ENCODE data around the gene MZT1.
"Not testable (repeated sequence)": the region's sequence is repeated elsewhere in the genome, so short reads cannot be mapped to it uniquely, and the experiment has no call there.

Gene MZT1, protein sequence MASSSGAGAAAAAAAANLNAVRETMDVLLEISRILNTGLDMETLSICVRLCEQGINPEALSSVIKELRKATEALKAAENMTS

DNA sequence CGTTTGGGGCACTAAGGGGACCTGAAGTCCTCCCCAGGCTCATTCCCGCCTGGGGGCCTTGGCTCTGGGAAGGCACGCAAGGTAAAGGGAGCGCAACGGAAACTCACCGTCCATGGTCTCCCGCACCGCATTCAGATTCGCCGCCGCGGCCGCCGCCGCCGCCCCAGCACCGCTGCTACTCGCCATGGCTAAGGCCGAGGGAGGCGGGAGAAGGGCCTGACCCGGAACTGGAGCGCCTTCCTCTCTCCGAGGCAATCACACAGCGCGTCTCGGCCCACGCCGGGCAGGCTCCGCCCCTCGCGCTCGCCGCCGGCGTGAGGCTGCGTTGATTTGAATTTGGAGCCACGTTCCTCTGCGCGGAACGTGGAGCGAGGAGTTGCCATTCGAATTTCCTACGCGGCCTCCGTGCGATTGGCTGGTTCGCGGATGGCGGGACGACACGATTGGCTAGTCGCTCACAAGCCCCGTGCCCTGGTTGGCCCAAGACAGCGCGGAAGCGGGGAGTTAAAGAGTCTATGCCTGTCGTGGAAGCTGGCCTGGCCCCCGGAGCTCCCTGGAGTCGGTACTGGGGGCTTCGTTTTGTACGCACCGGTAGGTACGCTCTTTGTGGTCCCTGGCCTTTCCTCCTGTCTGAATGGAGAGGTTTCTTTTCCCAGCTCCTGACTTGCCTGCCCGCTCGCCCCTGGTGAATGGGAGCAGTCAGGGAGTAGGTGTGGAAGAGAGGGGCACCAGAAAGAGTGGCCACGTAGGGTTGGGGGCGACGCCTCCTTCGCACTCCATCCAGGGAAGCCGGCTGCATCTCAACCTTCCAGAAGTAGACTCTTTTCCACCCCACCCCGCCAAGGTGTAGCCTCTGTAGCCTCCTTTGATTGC is at the start of gene MZT1, which contains the start of gene BORA:
TSS of gene MZT1 (minus strand) at position 213 of the 873 bp plus-strand sequence. CDS start at position 186, 27 bp downstream.
TSS of gene BORA (plus strand) at position 507 of the 873 bp plus-strand sequence. CDS start 1,018 bp downstream, outside the sequence.
- DNase-seq (ENCODE audit: low read depth in 1 of 2, low spot score in 1 of 2): peak; percentile 88 to 92

DNA sequence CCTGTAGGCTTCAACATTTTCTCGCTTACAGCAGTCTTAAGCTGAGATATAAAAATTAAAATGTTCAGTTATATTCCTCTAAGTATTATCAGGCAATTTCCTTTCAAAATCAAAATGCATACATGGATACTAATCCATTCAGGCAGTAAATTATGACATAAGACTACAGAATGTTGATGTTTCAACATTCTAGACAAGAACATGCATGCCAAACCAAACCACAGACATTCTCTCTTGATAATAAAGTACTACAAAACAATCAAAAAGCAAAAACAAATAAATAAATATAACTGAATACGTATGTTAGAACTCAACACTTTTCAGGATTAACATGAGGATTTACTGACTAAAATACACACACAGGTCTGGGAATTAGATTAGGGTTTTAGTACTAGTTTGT is 46.6 kb upstream of the MZT1 start:
- DNase-seq (ENCODE audit: low read depth in 1 of 2, low spot score in 1 of 2): no peak

DNA sequence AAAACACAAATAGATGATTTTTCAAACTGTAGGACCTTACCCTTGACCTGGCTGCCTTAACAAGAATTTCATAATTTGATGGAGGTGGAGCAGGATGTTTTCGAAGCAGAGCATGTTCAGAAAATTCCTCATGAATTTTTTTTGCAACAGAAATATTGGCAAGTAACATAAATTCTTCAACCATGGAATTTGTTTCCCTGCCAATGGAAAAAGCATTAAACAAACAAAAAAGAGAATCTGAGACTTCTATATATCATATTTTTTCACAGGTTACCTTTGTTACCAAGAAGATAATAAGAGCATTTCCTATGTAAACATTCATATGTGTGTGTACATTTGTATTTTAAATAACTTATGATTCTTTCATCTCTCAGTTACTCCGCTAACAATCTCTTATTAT is 36.0 kb upstream of the MZT1 start:
- no peak for DNase-seq (ENCODE audit: low read depth in 1 of 2, low spot score in 1 of 2)

DNA sequence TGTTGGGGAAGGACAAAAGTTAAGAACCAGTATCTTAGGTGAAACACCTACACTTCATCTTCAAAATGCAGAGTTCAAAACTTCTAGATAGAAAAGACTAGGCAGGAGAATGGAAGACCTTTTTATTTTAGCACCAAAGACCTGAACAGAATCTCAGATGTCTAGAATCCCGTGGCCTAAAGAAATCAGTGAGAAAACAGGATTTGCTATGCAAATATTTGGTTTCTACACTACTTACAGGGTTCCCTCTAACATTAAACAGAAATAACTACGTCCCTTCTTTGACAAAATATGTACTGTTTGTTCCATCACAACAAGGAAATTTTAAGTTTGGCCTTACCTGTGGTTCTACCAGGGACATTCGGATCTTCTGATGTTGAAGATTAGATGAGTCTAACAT is 32.8 kb upstream of the MZT1 start:
- DNase-seq (ENCODE audit: low read depth in 1 of 2, low spot score in 1 of 2): no peak

DNA sequence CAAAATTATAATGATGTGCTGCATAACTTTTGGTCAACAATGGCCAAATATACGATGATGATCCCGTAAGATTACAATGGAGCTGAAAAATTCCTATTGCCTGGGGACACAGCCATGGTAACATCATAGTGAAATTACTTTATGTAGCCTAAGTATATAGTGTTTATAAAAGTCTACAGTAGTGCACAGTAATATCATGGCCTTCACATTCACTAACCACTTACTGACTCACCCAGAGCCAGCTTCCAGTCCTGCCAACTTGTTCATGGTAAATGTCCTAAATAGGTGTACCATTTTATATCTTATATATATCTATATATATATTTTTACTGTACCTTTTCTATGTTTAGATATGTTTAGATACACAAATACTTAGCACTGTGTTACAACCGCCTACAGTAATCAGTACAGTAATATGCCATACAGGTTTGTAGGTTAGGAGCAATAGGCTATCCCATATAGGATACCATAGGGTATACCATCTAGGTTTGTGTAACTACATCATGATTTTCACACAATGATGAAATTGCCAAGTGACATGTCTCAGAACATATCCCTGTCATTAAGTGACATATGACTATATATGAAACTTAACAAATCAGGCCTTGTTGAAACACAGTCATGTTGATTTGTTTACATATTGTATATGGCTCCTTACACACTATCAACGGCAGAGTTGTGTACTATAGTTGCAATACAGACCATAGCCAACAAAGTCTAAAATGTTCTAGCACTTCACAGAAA is 30.5 kb upstream of the MZT1 start:
- DNase-seq (ENCODE audit: low read depth in 1 of 2, low spot score in 1 of 2): no peak

DNA sequence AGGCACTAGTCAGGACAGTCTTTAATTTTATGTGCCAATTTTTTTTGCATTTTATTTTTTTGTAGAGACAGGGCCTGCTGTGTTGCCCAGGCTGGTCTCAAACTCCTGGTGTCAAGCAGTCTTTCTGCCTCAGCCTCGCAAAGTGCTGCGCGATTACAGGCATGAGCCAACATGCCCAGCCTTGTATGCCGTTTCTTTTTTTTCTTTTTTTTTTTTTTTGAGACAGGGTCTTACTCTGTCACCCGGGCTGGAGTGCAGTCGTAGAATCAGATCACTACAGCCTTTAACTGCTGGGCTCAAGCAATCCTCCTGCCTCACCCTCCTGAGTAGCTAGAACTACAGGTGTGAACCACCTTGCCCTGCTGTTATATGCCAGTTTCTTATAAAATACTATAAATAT is 26.7 kb upstream of the MZT1 start:
- DNase-seq (ENCODE audit: low read depth in 1 of 2, low spot score in 1 of 2): no peak

DNA sequence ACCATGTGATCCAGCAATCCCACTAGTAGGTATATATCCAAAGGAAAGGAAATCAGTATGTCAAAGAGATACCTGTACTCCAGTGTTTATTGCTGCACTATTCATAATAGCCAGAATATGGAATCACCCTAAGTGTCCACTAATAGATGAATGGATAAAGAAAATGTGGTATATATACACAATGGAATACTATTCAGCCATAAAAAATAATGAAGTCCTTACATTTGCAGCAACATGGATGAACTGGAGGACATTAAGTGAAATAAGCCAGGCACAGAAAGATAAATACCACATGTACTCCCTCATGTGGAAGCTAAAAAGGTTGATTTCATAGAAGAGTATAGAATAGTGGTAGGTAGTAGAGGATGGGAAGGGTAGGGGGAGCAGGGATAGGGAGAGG is 23.8 kb upstream of the MZT1 start:
- DNase-seq (ENCODE audit: low read depth in 1 of 2, low spot score in 1 of 2): no peak

DNA sequence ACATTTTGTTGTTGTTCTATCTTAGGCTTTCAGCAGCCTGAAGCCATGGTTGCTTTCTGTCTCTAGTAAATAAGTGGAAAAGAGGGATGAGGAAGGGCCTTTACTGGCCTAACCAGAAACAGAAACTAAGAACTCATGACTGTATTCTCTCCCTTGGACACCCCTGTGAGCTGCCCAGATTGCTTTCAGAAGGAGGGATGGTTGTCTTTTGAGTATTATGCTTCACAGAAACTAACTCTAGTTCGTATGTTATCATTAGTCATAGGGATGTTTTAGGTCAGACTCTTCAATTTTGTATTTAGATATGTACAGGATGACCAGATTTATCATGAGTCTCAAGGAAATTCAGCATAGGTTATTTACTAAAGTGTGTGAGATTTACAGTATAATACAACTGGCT is 17.8 kb upstream of the MZT1 start:
- no peak for DNase-seq (ENCODE audit: low read depth in 1 of 2, low spot score in 1 of 2)

DNA sequence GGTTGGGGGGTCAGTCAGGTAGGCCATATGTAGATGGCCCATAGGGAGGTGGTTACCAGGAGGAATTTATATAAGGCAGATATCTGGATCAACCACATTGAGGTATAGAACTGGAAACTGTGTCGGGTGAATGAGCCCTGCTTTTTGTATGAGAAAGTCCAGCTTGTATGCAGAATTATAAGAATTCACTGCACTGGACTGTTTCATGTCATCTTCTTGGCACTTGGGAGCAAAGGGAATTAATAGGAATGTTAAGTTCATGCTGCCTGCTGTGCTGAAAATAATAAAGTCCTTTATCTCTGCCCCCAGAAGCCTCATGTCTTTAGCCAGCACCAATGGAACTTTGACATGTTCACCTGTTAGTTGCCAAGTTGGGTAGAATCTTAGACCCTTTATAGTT is 12.6 kb upstream of the MZT1 start:
- no peak for DNase-seq (ENCODE audit: low read depth in 1 of 2, low spot score in 1 of 2)

DNA sequence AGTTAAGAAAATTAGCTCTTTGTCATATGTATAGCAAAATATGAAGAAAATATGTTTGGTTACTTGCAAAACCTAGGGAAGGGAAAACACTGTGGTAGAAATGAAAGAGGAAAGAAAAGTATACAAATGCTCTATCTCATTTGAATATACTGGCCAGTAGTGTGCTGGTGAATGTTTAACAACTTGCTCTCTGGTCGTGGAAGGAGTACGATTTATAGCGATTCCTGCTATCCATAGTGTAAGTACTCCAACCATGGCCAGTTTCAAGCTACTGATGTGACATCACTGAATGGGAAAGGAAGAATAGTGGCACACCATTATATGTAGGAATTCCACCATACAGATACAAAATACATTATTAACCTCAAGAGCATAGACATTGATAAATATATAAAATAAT is 9.6 kb upstream of the MZT1 start:
- no peak for DNase-seq (ENCODE audit: low read depth in 1 of 2, low spot score in 1 of 2)

DNA sequence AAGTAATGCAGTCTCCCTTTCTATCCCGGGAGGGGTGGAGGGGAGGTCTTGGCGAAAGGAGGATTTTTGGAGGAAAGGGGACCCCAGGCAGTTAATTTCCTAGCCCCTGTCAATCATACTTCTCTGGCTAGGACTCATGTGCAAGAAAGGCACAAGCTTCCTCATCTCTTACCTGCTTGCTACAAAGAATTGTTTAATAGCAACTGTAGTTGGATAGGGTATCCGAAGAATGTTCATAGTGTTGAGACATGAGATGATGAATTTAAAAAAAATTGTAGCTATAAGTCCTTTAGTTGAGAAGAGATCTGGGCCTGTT is 819 bp upstream of the MZT1 start:
- DNase-seq (ENCODE audit: low read depth in 1 of 2, low spot score in 1 of 2): no peak

DNA sequence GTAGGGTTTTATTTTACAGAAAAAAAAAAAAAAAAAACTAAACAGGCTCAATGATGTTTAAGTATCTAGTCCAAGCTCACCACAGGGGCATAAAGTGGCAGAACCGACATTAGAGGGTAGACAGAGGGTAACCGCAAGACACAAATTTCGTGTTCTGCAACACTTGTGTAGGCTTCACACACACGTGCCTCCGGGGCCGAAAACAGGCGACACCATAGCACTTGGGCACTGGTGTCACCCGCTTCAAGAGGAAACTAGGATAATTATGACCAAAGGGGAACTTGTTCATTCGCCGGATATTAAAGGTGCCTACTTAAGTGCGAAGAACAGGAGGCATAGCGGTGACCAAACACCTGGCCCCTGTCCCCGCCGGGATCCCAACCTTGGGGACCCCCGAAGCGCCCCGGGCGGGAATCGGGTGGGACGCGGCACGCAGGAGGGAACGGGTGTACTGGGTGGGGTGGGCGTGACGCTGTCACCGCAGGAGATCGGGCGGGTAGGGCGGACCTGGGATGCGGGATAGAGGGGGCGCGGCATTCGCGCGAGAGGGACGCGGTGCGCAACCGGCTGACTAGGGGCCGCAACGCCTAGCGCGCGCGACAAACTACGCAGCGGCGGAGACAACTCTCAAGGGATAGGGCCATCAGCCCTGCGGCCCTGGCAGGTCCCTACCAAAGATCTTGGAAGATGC is 558 bp downstream of the MZT1 start:
- DNase-seq (ENCODE audit: low read depth in 1 of 2, low spot score in 1 of 2): peak; percentile 8 to 10

DNA sequence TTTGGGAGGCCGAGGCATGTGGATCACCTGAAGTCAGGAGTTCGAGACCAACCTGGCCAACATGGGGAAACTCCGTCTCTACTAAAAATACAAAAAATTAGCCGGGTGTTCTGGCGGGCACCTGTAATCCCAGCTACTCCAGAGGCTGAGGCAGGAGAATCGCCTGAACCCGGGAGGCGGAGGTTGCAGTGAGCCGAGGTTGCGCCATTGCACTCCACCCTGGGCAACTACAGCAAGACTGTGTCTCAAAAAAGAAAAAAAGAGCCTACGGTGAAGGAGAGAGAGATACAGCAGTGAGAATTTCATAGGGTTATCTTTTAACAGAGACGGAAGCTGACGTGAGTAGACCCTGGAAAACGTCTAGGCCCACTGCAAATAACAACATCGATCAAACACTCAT is 1.2 kb downstream of the MZT1 start:
- DNase-seq (ENCODE audit: low read depth in 1 of 2, low spot score in 1 of 2): not testable (repeated sequence)

DNA sequence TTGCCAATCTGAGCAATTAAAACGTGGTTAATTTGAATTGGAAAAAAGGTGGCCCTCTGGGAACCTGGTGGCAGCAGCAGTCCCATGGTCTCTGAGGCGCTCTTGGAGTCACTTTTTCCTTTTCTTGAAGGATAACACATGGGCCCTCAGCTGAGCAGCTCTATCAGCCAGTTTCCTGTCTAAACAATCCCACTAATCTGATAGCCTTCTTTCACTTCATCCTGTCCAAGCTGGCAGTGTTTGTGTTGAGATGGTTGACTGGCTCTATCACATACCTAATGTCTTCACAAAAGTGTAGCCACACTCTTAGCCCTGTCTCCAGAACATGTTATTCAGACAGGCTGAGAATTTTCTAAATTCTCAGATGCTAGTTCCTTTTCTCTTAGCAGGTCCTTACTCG is 10.7 kb downstream of the MZT1 start:
- no peak for DNase-seq (ENCODE audit: low read depth in 1 of 2, low spot score in 1 of 2)

DNA sequence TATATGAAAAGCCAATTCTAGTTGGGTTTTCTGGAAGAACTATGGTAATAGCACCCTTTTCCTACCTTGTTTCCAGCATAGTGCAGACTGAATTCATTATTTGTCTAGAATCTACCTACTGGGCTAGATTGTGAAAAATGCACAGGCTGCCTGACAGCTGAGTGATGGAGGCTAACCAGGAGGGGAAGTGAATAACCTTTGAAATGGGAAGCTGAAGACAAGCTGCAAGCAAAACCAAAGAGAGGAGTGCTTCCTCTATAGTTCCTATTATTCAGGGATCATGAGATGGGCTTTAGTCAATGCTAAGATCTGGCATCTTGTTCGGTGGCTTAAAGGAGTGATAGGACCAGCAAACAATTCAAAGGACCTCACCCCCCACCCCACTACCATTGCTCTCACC is 26.9 kb downstream of the MZT1 start:
- DNase-seq (ENCODE audit: low read depth in 1 of 2, low spot score in 1 of 2): no peak

DNA sequence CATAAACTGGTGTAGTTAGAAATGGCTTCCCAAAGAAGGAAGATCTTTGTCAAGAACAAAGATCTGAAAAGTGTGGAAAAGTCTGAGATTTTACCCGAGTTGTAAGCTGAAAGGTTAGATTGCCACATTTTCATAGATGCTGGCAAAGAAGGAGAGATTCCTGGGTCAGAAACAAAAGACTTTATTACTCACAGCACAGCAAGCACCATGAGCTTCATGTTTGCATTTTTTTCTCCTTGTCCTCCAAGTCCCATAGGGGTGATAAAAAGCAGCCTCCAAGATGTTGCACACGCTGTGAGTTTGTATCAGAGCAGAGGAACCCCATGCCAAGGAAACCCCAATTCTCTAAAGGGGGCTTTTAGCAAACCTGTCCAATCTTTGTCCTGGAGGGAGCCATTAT is 29.3 kb downstream of the MZT1 start:
- DNase-seq (ENCODE audit: low read depth in 1 of 2, low spot score in 1 of 2): no peak

DNA sequence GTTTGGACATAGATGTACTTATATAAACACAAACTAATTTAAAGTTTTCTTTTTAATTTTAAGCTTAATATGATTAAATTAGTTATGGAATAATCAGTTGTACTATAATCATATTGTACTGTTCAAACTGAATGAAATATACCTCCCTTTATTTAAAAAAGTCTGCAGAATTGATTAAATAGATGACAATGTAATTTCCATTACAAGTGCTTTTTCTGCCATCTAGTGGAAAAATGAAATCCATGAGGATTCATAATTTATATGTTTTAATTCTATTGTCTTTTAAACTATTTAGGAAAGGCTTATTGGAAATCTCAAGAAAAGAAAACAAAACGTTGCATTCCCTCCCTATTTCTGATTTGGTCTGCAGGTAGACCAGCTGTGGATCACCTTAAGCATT is 30.9 kb downstream of the MZT1 start:
- no peak for DNase-seq (ENCODE audit: low read depth in 1 of 2, low spot score in 1 of 2)

DNA sequence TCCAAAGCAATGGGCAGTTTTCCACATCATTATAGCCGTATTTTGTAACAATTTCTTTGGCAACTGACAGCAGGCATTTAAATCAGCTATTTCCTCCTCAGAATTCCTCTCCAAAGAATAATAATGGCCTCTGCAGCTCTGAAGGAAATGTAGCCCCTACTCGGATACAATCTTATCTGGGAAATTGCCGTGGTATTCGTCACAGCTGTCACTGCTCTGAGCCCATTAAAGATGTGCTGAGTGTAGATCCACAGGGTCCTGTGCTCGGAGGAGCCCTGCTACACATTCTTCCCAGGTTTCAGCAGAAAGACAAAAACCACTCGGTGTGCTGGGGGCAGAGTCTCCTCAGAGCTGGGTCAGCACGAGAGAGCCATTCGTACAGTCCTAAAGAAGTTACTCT is 33.1 kb downstream of the MZT1 start:
- DNase-seq (ENCODE audit: low read depth in 1 of 2, low spot score in 1 of 2): no peak

DNA sequence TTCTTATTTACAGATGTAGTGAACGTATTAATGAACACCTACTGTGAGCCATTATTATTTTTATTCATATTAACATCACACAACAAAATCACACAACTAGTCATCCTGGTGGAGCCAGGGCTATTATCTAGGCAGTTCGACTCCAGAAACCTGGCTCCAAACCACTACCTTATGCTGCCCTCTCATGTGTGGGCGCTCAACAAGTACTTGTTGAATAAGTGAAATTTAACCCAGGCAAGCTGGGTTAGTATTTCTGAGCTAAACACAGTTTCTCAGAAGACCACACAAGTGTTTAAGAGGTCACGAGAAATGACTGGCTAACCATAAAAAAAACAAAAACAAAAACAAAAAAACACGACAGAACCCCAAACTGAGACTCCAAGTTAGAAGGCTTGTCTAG is 33.6 kb downstream of the MZT1 start:
- no peak for DNase-seq (ENCODE audit: low read depth in 1 of 2, low spot score in 1 of 2)

DNA sequence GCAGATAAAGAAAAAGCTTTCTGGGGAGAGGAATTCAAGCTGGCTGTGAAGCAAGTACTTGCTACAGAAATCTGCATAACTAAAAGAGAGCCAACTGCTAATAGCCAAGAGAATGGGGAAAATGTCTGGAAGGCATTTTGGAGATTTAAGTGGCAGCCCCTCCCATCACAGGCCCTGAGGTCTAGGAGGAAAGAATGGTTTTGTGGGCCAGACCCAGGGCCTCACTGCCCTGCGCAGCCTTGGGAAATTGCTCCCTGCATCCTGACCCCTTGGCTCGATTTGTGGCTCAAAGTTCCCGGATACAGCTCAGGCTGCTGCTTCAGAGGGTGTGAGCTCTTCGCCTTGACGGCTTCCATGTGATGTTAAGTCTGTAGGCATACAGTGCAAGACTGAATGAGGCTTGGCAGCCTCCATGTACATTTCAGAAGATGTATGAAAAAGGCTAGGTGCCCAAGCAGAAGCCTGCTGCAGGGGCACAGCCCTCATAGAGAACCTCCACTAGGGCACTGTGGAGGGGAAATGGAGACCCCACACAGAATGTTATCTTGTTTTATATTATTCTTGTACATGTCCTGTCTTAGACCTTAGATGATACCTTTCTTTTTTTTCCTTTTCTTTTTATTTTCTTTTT is 34.4 kb downstream of the MZT1 start:
- no peak for DNase-seq (ENCODE audit: low read depth in 1 of 2, low spot score in 1 of 2)

DNA sequence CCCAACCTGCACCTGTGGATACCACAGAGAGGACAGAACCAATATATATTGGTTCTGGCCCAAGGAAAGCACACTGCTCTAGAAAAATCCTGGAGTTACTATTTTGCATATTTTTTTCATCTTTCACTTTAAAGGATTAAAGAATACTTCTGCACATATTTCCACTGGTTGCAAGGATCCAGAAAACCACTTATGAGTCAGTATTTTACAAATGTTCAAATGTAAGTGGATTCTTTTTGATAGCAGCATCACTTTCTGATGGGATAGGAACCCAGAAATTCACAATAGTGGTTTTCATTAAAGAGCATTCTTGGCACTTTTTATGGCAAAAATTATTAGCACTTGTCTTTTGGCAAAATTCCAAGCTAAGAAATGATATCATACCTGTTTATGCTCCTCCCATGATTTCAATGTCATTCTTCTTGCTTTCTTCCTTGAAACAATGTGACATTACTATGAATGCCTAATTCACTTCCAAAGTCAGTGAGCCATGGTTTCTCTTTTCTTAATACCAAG is 38.2 kb downstream of the MZT1 start:
- DNase-seq (ENCODE audit: low read depth in 1 of 2, low spot score in 1 of 2): no peak
